Astrocyte of the spinal cord (primary cell): ENCODE results near the gene PIAS3.

ENCODE experiments used
- DNase-seq: peaks from one replicate; pipeline ENCODE4 v3.0.0; 2011; ENCODE audit warnings: low read depth, low spot score
- H3K4me3 ChIP-seq: 2 replicates; pipeline ENCODE4 v1.5.1; 2011; ENCODE audit warnings: low read depth, mild to moderate bottlenecking, low read length, moderate library complexity
- in situ Hi-C: cut with HindIII; loops from 2 replicates; pipeline ENCODE4 v1.10.0; 2017; ENCODE audit warnings: low sequenced_read_pairs
- TF ChIP-seq, protein P1 (sequence below): IDR thresholded peaks from 2 replicates; pipeline ENCODE4 v1.5.1; 2012; ENCODE audit warnings: low read depth, mild to moderate bottlenecking, low read length, inconsistent platforms

PIAS3 gene

GRCh38 chr1:145806844-145807243 lies 52.0 kb downstream of the PIAS3 start:
- H3K4me3 ChIP-seq = no peak overlapping the region
- no peak for DNase-seq
- TF ChIP-seq, protein P1, sequence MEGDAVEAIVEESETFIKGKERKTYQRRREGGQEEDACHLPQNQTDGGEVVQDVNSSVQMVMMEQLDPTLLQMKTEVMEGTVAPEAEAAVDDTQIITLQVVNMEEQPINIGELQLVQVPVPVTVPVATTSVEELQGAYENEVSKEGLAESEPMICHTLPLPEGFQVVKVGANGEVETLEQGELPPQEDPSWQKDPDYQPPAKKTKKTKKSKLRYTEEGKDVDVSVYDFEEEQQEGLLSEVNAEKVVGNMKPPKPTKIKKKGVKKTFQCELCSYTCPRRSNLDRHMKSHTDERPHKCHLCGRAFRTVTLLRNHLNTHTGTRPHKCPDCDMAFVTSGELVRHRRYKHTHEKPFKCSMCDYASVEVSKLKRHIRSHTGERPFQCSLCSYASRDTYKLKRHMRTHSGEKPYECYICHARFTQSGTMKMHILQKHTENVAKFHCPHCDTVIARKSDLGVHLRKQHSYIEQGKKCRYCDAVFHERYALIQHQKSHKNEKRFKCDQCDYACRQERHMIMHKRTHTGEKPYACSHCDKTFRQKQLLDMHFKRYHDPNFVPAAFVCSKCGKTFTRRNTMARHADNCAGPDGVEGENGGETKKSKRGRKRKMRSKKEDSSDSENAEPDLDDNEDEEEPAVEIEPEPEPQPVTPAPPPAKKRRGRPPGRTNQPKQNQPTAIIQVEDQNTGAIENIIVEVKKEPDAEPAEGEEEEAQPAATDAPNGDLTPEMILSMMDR = no peak
- in situ Hi-C loops = no loop called here

DNA sequence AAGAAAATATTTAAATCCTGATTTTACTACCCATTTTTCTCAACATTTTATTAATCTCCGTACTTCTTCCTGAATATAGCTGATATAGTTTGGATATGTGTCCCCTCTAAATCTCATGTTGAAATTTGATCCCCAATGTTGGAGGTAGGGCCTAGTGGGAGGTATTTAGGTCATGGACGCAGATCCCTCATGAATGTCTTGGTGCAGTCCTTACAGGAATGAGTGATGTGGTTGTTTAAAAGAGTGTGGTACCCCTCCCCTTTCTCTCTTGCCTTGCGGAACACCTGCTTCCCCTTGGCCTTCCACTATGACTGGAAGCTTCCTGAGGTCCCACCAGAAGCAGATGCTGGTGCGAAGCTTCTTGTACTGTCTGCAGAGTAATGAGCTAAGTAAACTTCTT lies 52.5 kb downstream of the PIAS3 start:
- no peak overlapping the region for H3K4me3 ChIP-seq
- DNase-seq = no peak
- in situ Hi-C loops = no loop called here
- TF ChIP-seq, protein P1 = no peak

DNA sequence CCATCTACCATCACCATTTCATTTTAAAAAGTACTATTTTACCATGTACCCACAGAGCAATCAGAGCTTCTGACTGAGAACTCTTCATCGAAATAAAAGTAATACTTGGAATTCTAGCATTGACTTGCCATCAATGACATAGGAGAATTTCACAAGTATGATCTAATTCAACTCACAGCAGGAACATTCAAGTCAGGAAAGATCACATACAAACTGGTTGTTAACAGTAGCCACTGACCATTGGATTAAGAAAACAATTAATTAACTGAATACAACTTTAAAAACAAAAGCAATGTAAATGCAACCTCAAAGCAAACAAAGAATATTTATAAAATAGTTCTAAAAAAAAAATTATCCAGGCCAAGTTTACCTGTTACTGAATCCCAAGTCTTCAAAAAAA lies 53.8 kb downstream of the PIAS3 start:
- in situ Hi-C loops = no loop called here
- TF ChIP-seq, protein P1 = no peak
- peak; percentile 63 for DNase-seq
- no peak overlapping the region for H3K4me3 ChIP-seq

DNA sequence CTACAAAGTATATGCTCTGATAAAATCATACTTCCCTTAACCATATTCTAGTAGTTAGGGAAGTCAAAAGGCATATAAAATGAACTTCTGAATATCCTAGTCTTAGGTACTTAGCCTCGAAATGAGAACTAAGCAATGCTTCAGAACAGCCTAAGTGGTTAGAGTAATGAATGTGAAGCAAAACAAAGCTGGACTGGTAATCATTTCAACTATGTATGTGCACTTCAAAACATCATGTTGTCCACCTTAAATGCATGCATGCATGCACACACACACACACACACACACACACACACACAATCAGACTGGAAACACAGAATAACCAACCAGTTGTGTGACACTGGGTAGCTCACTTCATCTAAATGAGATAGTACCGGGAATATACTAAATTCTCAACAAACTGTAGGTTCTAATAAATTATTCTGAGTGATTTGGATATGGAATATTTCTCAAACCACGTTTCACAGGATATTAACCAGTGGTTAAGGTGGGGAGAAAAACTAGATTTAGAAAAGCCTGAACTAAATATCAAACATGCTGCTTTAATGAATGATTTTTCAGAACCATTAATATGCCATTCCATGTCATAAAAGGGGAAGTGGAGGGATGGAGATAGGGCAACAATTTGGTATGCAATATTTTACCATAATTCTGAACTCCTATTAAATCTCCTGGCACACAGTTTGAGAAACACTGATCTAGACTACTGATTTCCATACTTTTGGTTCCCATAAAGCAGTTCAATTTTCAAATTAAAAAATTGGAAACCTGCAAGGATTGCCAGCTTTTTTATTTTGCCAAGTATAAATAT lies 54.4 kb downstream of the PIAS3 start:
- DNase-seq = no peak
- TF ChIP-seq, protein P1 = no peak
- in situ Hi-C loops = no loop called here
- no peak overlapping the region for H3K4me3 ChIP-seq

DNA sequence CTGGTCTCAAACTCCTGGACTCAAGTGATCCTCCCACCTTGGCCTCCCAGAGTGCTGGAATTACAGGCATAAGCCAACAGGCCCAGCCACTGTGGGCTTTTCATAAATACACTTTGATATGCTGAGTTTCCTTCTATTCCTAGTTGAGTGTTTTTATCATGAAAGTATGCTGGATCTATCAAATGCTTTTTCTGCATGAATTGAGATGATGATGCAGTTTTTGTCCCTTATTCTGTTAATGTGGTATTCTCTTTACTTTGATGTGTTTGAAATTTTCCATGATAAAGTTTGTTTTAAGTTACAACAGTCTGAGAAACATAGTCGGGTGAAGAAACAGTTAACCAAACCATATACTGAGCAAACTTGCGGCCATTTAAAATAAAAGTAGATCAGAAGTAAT lies 59.1 kb downstream of the PIAS3 start:
- TF ChIP-seq, protein P1 = no peak
- DNase-seq = no peak
- no peak overlapping the region for H3K4me3 ChIP-seq
- in situ Hi-C loops = no loop called here
